IMR-90 (cell line): ENCODE measurements around the gene SCPEP1. TPM values are rescaled to one million over a fixed set of nuclear protein-coding genes. Genes with fewer than 3 reads are reported as not detected.

Source experiments
- ATAC-seq: fragments of 200-7000 bp; cut with Tn5 transposase; 2 replicates; pipeline ENCODE4 v1.9.1; 2020; ENCODE audit warnings: low read depth, mild to moderate bottlenecking, moderate library complexity
- BruUV-seq: library from RNA; stranded (reverse); fragments of 400-500 nt; replicated peaks from 2 replicates; lab custom pipeline; 2021; lab: Mats Ljungman, UMichigan
- CTCF ChIA-PET: fragments of 300-600 bp; formaldehyde crosslinking; extraction: SDS; loops from one replicate; lab custom pipeline; 2021; ENCODE audit warnings: antibody characterized with exemption; lab: Yijun Ruan, JAX
- POLR2A ChIA-PET: fragments of 300-600 bp; sonication (Branson Sonifier 250); formaldehyde crosslinking; loops from one replicate; lab custom pipeline; 2022; ENCODE audit warnings: antibody characterized with exemption; ENCODE audit not compliant: unreplicated experiment; lab: Charles Lee
- DNase-seq: peaks from one replicate; pipeline ENCODE4 v3.0.0; 2013
- H2AFZ ChIP-seq: replicated peaks from 2 replicates; pipeline ENCODE3; 2013; ENCODE audit warnings: low read length, mild to moderate bottlenecking; ENCODE audit not compliant: poor library complexity
- H2AK5ac ChIP-seq: 2 replicates; pipeline ENCODE4 v1.6.1; 2013; ENCODE audit warnings: low read depth, low read length, inconsistent platforms
- H2AK9ac ChIP-seq: replicated peaks from 2 replicates; pipeline ENCODE3; 2013; ENCODE audit warnings: mild to moderate bottlenecking, low read depth, low read length, moderate library complexity; ENCODE audit not compliant: poor library complexity
- H2BK120ac ChIP-seq: 2 replicates; pipeline ENCODE4 v1.6.1; 2013; ENCODE audit warnings: low read depth, low read length, inconsistent platforms
- H2BK15ac ChIP-seq: 3 replicates; pipeline ENCODE4 v1.6.1; 2013; ENCODE audit warnings: low read depth, low read length, inconsistent platforms
- H2BK20ac ChIP-seq: 2 replicates; pipeline ENCODE4 v1.6.1; 2013; ENCODE audit warnings: low read depth, mild to moderate bottlenecking, inconsistent platforms, low read length, moderate library complexity
- H2BK5ac ChIP-seq: 2 replicates; pipeline ENCODE4 v1.6.1; 2013; ENCODE audit warnings: mild to moderate bottlenecking, low read depth, low read length, inconsistent platforms; ENCODE audit not compliant: poor library complexity, severe bottlenecking
- H3K14ac ChIP-seq: replicated peaks from 2 replicates; pipeline ENCODE4 v1.6.1; 2013; ENCODE audit warnings: low read depth, low read length, inconsistent platforms
- H3K18ac ChIP-seq: 2 replicates; pipeline ENCODE4 v1.6.1; 2013; ENCODE audit warnings: low read depth, low read length, control low read depth
- H3K23ac ChIP-seq: 2 replicates; pipeline ENCODE4 v1.6.1; 2013; ENCODE audit warnings: low read depth, low read length, inconsistent platforms
- H3K27ac ChIP-seq: 2 replicates; pipeline ENCODE4 v1.5.1; 2013; ENCODE audit warnings: mild to moderate bottlenecking, control low read depth, low read length; ENCODE audit not compliant: insufficient read depth
- H3K27me3 ChIP-seq: 2 replicates; pipeline ENCODE4 v1.6.1; 2013; ENCODE audit warnings: low read length; ENCODE audit not compliant: control insufficient read depth, insufficient read depth
- H3K36me3 ChIP-seq: 2 replicates; pipeline ENCODE4 v1.6.1; 2013; ENCODE audit warnings: low read length, mixed read lengths; ENCODE audit not compliant: control insufficient read depth, insufficient read depth
- H3K4ac ChIP-seq: 2 replicates; pipeline ENCODE4 v1.6.1; 2013; ENCODE audit warnings: low read depth, low read length, inconsistent platforms
- H3K4me1 ChIP-seq: 2 replicates; pipeline ENCODE4 v1.6.1; 2013; ENCODE audit warnings: low read length, mixed read lengths; ENCODE audit not compliant: control insufficient read depth, insufficient read depth
- H3K4me2 ChIP-seq: 2 replicates; pipeline ENCODE4 v1.6.1; 2013; ENCODE audit warnings: low read depth, mild to moderate bottlenecking, control low read depth, low read length, moderate library complexity
- H3K4me3 ChIP-seq: 2 replicates; pipeline ENCODE4 v1.5.1; 2013; ENCODE audit warnings: low read depth, mild to moderate bottlenecking, control low read depth, low read length, moderate library complexity; ENCODE audit not compliant: insufficient read depth
- H3K56ac ChIP-seq: 2 replicates; pipeline ENCODE4 v1.6.1; 2013; ENCODE audit warnings: low read length, inconsistent platforms; ENCODE audit not compliant: insufficient read depth; ENCODE audit errors: extremely low read depth
- H3K79me1 ChIP-seq, 2 experiments: 2 replicates each; pipeline ENCODE4 v1.6.1; 2013; ENCODE audit warnings: low read length in 2 of 2, inconsistent platforms in 1 of 2, low read depth in 1 of 2
- H3K9ac ChIP-seq: 2 replicates; pipeline ENCODE4 v1.6.1; 2013; ENCODE audit warnings: low read depth, low read length, control low read depth
- H3K9me1 ChIP-seq: 2 replicates; pipeline ENCODE4 v1.6.1; 2013; ENCODE audit warnings: low read length, inconsistent platforms; ENCODE audit not compliant: insufficient read depth
- H3K9me3 ChIP-seq: 2 replicates; pipeline ENCODE4 v1.6.1; 2013; ENCODE audit warnings: low read length; ENCODE audit not compliant: control insufficient read depth, insufficient read depth
- H4K20me1 ChIP-seq: 2 replicates; pipeline ENCODE4 v1.6.1; 2013; ENCODE audit warnings: low read length, inconsistent platforms; ENCODE audit not compliant: insufficient read depth
- H4K5ac ChIP-seq: 2 replicates; pipeline ENCODE4 v1.6.1; 2013; ENCODE audit warnings: mild to moderate bottlenecking, low read depth, low read length, control low read depth
- H4K8ac ChIP-seq, 2 experiments: 2 replicates each; pipeline ENCODE4 v1.6.1; 2013; ENCODE audit warnings: low read depth in 2 of 2, low read length in 2 of 2, control low read depth in 1 of 2, inconsistent platforms in 1 of 2
- H4K91ac ChIP-seq: 2 replicates; pipeline ENCODE4 v1.6.1; 2013; ENCODE audit warnings: low read depth, low read length, inconsistent platforms; ENCODE audit not compliant: insufficient read depth
- CHD1 ChIP-seq: IDR thresholded peaks from 2 replicates; pipeline ENCODE4 v1.6.1; 2012; ENCODE audit warnings: low read depth, low read length, improper control_type of control experiment
- CTCF ChIP-seq: conservative IDR thresholded peaks from 2 replicates; pipeline ENCODE4 v1.5.1; 2012; ENCODE audit warnings: mild to moderate bottlenecking, low read depth, low read length, improper control_type of control experiment
- ELK1 ChIP-seq: fragments of 150-350 bp; IDR thresholded peaks from 2 replicates; pipeline ENCODE4 v1.6.1; 2016; ENCODE audit warnings: low read depth, mild to moderate bottlenecking, low read length, moderate library complexity, borderline replicate concordance
- FOS ChIP-seq: fragments of 150-350 bp; IDR thresholded peaks from 2 replicates; pipeline ENCODE4 v1.6.1; 2016; ENCODE audit warnings: low read depth, low read length
- MAZ ChIP-seq: IDR thresholded peaks from 2 replicates; pipeline ENCODE4 v1.6.1; 2012; ENCODE audit warnings: low read depth, mild to moderate bottlenecking, low read length, improper control_type of control experiment, moderate library complexity, borderline replicate concordance
- MXI1 ChIP-seq: IDR thresholded peaks from 2 replicates; pipeline ENCODE4 v1.6.1; 2012; ENCODE audit warnings: low read depth, mild to moderate bottlenecking, low read length, moderate library complexity, borderline replicate concordance
- POLR2A ChIP-seq: IDR thresholded peaks from 2 replicates; pipeline ENCODE4 v1.6.1; 2012; ENCODE audit warnings: mild to moderate bottlenecking, low read depth, low read length
- RAD21 ChIP-seq: IDR thresholded peaks from 2 replicates; pipeline ENCODE4 v1.6.1; 2012; ENCODE audit warnings: low read length, improper control_type of control experiment
- RCOR1 ChIP-seq: IDR thresholded peaks from 2 replicates; pipeline ENCODE4 v1.6.1; 2012; ENCODE audit warnings: mild to moderate bottlenecking, low read length, improper control_type of control experiment; ENCODE audit not compliant: insufficient replicate concordance
- USF2 ChIP-seq: fragments of 150-350 bp; IDR thresholded peaks from 2 replicates; pipeline ENCODE4 v1.6.1; 2017; ENCODE audit warnings: mild to moderate bottlenecking, antibody characterized with exemption, low read length, low read depth
- WGBS, 2 experiments: methylation state at CpG; one replicate each; pipeline versions ENCODE4 v1.1.5 to v1.1.7; 2013; ENCODE audit warnings: missing lambda C conversion rate in 2 of 2; ENCODE audit not compliant: insufficient read length in 1 of 2; ENCODE audit errors: extremely low coverage in 2 of 2; 5-methylcytosine and 5-hydroxymethylcytosine counted together
- dilution Hi-C: fragments of 300-500 bp; cut with HindIII; formaldehyde crosslinking; loops from one replicate; pipeline ENCODE4 v1.14.3; 2018; ENCODE audit warnings: low sequenced_read_pairs; ENCODE audit not compliant: unreplicated experiment
- in situ Hi-C: fragments of 300-500 bp; cut with MboI; formaldehyde crosslinking; loops from 3 replicates; pipeline ENCODE4 v1.14.3; 2019; ENCODE audit warnings: low sequenced_read_pairs, inconsistent platforms, mixed read lengths
- intact Hi-C: fragments of 100-400 bp; cut with micrococcal nuclease; formaldehyde crosslinking; loops from 2 replicates; pipeline ENCODE4 v1.10.0; 2022
- polyA plus RNA-seq, 3 experiments: library from polyadenylated mRNA; depleted of rRNA; stranded (reverse); fragments of >200 nt; gene quantifications; 2 replicates each; pipeline ENCODE4 v1.2.3, GENCODE V29; 2012; ENCODE audit warnings: low replicate concordance in 1 of 3
- total RNA-seq: library from RNA; depleted of rRNA; stranded (reverse); fragments of >200 nt; gene quantifications from 2 replicates; pipeline ENCODE4 v1.2.3, GENCODE V29; 2012

SCPEP1 gene
- total and polyA plus RNA-seq, 2 of the 4 experiments (the other 2 are of a cell fraction): 16.5 to 32.1 TPM

GRCh38 chr17:56936697-56937322 lies 41.1 kb upstream of the SCPEP1 start:
- dilution Hi-C loops (no loop called here), in situ Hi-C loops (loop anchor here (5.0 to 25.0 kb wide), 2 partner anchors 120 to 350 kb away; partner anchors contain the start of gene NOG), intact Hi-C loops (no loop called here)
- POLR2A ChIA-PET: no interaction called here
- H3K18ac ChIP-seq: no peak overlapping the region
- 100% methylated on average over 2 of the region's 6 CpGs; no CpG with 5 or more reads in 1 of the 2 experiments for WGBS, 2 experiments
- no peak overlapping the region for H4K91ac ChIP-seq
- no peak overlapping the region for H2AK5ac ChIP-seq
- BruUV-seq: no TSS peak
- no peaks in the 10 kb centered on the region for H3K27me3 ChIP-seq
- H3K4me1 ChIP-seq: no peaks in the 10 kb centered on the region
- no peak overlapping the region for H3K56ac ChIP-seq
- no peak overlapping the region for H3K9ac ChIP-seq
- no peak overlapping the region for H2BK5ac ChIP-seq
- DNase-seq: no peak
- H3K9me1 ChIP-seq: peaks cover 3% of the 10 kb centered on the region
- no peak overlapping the region for H4K5ac ChIP-seq
- H3K4ac ChIP-seq: no peak overlapping the region
- no peak overlapping the region for H2AK9ac ChIP-seq
- no peak overlapping the region for H2BK20ac ChIP-seq
- H4K20me1 ChIP-seq: no peaks in the 10 kb centered on the region
- H3K23ac ChIP-seq: no peak overlapping the region
- peaks cover 0 to 7% of the 10 kb centered on the region in 2 experiments; a peak in 2 of 4 replicates for H3K79me1 ChIP-seq
- H3K36me3 ChIP-seq: peaks cover 22% of the 10 kb centered on the region
- TF ChIP-seq CTCF: no peak
- TF ChIP-seq RAD21: no peak
- TF ChIP-seq FOS: no peak
- TF ChIP-seq RCOR1: no peak
- TF ChIP-seq MAZ: no peak
- no peak for TF ChIP-seq ELK1
- TF ChIP-seq CHD1: no peak
- no peak for TF ChIP-seq MXI1
- TF ChIP-seq USF2: no peak
- no peak for TF ChIP-seq POLR2A
- no peak for ATAC-seq
- H2AFZ ChIP-seq: no peak overlapping the region
- H2BK120ac ChIP-seq: no peak overlapping the region
- H3K9me3 ChIP-seq: peaks cover under 1% of the 10 kb centered on the region; the same call in 1 of the 2 replicates
- CTCF ChIA-PET: no interaction called here
- no peak overlapping the region for H3K4me2 ChIP-seq
- H2BK15ac ChIP-seq: no peak overlapping the region
- no peak overlapping the region for H3K14ac ChIP-seq
- no peak overlapping the region for H3K4me3 ChIP-seq
- H4K8ac ChIP-seq: no peak overlapping the region
- no peak overlapping the region for H3K27ac ChIP-seq
